Activated naive CD8-positive, alpha-beta T cell treated with anti-CD3 and anti-CD28 coated beads, Interleukin-2, amount 50 U/mL, for 24 hours (primary cell): ENCODE results near the gene CORO7.
A peak's percentile ranks its signal among the peaks of the same experiment; 100 is the strongest.

Experiments used
- ATAC-seq: fragments of 150-1000 bp; cut with Tn5 transposase; one replicate; pipeline ENCODE4 v1.10.0; 2021
- DNase-seq: peaks from one replicate; pipeline ENCODE4 v3.0.0; 2021
- H3K27ac Mint-ChIP-seq: one replicate; pipeline ENCODE4 v1.8.0; 2021; ENCODE audit warnings: mild to moderate bottlenecking, mixed read lengths
- H3K27me3 Mint-ChIP-seq: one replicate; pipeline ENCODE4 v1.8.0; 2021; ENCODE audit warnings: mixed read lengths
- H3K36me3 Mint-ChIP-seq: one replicate; pipeline ENCODE4 v1.8.0; 2021; ENCODE audit warnings: low read depth, mixed read lengths
- H3K4me1 Mint-ChIP-seq: one replicate; pipeline ENCODE4 v1.8.0; 2021; ENCODE audit warnings: mixed read lengths
- H3K4me3 Mint-ChIP-seq: one replicate; pipeline ENCODE4 v1.8.0; 2021; ENCODE audit warnings: mild to moderate bottlenecking, moderate library complexity, mixed read lengths
- H3K9me3 Mint-ChIP-seq: one replicate; pipeline ENCODE4 v1.8.0; 2021; ENCODE audit warnings: mixed read lengths

CORO7 gene

GRCh38 chr16:4307215-4308037, 109.0 kb downstream of the CORO7 start:
- Mint-ChIP-seq H3K9me3 (peaks cover 4% of the 10 kb centered on the region), H3K36me3 (peaks cover 6% of the 10 kb centered on the region), H3K27me3 (no peaks in the 10 kb centered on the region), H3K27ac (peak overlapping the region; percentile 92), H3K4me1 (peaks cover 29% of the 10 kb centered on the region), H3K4me3 (peak overlapping the region; percentile 82)
- DNase-seq: peak; percentile 95
- peak; percentile 91 for ATAC-seq

- H3K27me3 Mint-ChIP-seq: no peaks in the 10 kb centered on the region
- peak overlapping the region; percentile 92 for H3K27ac Mint-ChIP-seq
- peak; percentile 1 for ATAC-seq
- peak overlapping the region; percentile 82 for H3K4me3 Mint-ChIP-seq
- H3K36me3 Mint-ChIP-seq: peaks cover 6% of the 10 kb centered on the region
- peaks cover 29% of the 10 kb centered on the region for H3K4me1 Mint-ChIP-seq
- peak; percentile 41 for DNase-seq
- peaks cover 4% of the 10 kb centered on the region for H3K9me3 Mint-ChIP-seq
Measured at GRCh38 chr16:4306470-4307214, 109.8 kb downstream of the CORO7 start.
